HG03558 (cell line): ENCODE measurements around the gene KIAA1586.
"Not testable (repeated sequence)": the region's sequence is repeated elsewhere in the genome, so short reads cannot be mapped to it uniquely, and the experiment has no call there.

Experiments
- ATAC-seq: cut with Tn5 transposase; IDR thresholded peaks from one replicate; pipeline ENCODE4 v1.9.1; 2021; ENCODE audit warnings: moderate number of reproducible peaks; ENCODE audit not compliant: unreplicated experiment; ENCODE audit errors: extremely low read depth

Gene KIAA1586

DNA sequence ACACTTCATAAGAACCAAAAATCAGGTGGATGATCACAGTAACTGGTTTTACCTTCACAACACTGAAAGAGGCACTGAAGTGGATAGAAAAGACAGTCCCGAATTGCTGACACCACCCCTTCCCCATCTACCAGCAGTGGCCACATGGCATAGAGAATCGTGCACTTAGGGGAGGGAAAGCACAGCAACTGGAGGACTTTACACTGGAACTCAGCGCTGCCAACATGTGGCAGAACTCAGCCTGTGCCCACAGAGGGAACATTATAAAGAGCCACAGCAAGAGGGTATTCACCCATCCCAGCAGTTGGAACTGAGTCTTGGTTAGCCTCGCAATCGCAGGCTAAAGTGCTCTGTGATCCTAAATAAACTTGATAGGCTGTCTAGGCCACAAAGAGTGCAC, 6.5 kb upstream of the KIAA1586 start:
- ATAC-seq = no peak

GRCh38 chr6:57044061-57044460, 2.4 kb upstream of the KIAA1586 start:
- ATAC-seq = not testable (repeated sequence)

GRCh38 chr6:57044568-57044967, 1.9 kb upstream of the KIAA1586 start:
- no peak for ATAC-seq

- ATAC-seq = not testable (repeated sequence)
Observed at GRCh38 chr6:57047257-57047585, 728 bp downstream of the KIAA1586 start.

DNA sequence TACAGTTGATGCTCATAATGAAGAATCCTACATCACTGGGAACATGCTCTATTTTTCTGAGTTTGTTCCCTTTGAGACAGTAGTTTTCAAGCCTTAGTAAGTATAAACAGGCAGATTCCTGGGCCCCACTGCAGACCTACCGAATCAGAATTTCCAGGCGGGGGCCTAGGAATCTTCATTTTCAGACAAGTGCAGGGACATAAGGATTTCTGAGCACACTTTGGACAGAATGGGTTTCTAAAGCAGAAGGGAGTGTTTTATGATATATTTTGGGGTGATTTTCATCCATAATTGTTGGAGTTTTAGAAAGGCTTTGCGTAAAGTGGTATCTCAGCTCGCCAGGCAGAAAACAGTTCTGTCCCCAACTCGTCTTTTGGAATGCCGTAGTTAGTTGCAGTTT, 1.4 kb downstream of the KIAA1586 start:
- not testable (repeated sequence) for ATAC-seq

DNA sequence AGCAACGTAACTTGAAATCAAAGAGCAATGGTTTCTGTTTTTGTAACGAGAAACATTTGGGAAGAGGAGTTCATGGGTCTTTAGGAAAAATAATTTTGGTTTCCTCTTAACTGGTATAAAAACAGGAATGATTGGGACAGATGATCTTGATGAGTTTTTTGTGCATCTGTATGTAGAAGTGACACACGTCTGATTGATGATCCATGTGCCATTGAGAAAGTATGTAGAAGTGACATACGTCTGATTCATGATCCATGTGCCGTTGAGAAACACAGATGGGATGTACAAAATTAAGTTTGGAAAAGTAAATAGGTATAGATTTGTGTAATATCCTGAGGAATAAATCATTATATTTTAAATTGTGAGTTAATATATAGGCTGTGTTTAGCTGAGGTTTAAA, 2.1 kb downstream of the KIAA1586 start:
- ATAC-seq = no peak

GRCh38 chr6:57063847-57064246, 17.4 kb downstream of the KIAA1586 start:
- no peak for ATAC-seq

DNA sequence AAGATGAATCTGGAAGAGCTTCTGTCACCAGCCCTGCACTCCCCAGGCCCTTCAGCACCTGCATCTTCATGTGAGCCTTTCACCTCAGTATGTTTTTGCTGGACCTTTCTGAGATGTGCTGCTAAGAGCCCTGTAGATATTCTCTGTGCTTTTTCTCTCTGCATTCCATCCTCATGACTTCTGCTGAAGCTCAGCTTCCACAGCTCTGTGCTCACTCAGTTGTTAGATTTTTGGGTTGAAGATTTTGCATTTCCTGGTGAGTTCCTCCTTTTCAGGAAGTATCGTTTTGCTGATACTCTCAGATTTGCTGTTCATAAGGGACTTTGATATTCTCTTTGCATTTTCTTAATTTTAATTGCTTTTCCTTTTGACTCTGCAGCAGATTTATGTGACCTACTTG, 18.3 kb downstream of the KIAA1586 start:
- ATAC-seq = no peak

DNA sequence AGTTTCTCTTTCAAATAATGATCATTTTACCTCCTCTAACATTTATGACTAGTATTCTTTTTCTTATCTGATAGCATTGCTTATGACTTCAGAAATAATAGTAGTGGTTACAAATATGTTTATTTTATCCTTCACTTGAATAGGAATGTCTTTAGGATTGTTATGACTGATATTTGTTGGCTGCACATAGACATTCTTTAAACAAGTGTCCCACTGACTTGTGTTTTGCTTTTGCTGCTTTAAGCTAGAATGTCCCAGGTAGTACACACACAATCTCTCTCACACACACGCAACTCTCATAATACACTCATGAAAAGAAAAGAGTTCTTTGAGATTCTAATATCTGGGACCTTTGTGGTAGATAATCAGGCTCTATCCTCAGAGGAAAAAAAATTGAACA, 21.6 kb downstream of the KIAA1586 start:
- no peak for ATAC-seq

DNA sequence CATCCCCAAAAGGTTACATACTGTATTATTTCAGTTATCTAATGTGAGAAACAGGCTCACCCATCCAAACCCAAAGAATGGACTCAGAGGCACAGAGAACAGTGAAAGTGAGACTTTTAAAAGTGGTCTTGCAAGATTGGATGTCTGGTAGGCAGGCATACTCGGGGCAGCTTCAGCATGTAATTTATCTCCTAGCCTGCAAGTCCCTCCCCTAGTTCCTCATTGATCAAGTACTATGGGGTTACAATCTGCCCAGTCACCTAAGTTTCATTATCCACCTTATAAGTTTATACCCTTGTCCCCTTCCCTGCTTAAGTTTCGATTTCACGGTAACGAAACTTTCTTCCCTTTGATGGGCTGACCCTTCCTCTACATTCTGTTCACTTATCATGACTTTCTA, 22.7 kb downstream of the KIAA1586 start:
- no peak for ATAC-seq

DNA sequence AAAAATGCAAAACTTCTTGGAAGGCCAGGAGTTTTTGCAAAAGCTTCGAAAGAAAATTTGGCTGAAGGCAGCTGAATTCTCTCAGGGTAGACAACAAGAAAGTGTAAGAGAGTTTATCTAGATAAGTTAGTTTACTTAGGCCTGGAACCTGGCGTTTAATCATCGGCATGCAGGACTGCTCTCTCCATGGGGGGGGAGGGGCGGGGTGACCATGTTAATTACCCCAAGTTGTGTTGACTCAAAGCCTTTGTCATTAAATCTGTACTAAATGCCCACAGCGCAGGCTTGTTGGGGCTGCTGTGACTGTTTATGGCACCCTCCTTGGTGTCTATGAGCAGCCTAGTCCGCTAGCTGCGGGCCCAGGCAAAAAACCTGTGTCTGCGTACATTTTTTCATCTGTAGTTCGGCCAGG, 23.4 kb downstream of the KIAA1586 start:
- ATAC-seq = no peak

- no peak for ATAC-seq
Observed at GRCh38 chr6:57072108-57072507, 25.6 kb downstream of the KIAA1586 start.

DNA sequence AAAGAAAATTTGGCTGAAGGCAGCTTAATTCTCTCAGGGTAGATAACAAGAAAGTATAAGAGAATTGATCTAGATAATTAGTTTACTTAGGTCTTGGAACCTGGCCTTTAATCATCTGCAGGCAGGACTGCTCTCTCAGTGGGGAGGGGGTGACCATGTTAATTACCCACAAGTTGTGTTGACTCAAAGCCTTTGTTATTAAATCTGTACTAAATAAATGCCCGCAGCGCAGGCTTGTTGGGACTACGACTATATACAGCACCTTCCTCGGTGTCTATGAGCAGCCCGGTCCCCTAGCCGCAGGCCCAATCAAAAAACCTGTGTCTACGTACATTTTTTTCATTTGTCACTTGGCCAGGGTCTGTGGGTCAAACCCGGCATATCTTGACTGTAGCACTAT, 27.9 kb downstream of the KIAA1586 start:
- no peak for ATAC-seq

GRCh38 chr6:57075092-57075491, 28.6 kb downstream of the KIAA1586 start:
- ATAC-seq = no peak

DNA sequence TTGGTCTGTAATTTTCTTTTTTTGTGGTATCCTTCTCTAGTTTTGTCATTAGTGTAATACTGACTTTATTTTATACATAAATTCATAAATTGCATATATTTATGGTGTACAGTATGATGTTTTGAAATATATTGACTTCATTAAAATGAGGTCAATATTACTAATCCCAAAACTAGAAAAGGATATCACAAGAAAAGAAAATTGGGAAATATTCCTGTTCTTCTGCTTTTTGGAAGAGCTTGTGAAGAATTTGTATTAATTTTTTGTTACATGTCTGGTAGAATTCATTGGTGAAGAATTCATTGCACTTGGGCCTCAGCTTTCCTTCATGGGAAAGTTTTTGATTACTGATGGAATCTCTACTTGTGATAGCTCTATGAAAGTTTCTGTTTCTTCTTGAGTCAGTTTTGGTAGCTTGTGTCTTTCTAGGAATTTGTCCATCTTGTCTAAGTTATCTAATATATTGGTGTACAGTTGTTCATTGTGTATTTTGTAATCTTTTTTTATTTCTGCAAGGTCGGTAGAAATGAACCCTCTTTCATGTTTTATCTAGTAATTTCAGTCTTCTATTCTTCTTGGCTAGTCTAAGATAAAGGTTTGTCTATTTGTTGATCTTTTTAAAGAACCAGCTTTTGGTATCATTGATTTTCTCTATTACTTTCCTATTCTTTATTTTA, 32.2 kb downstream of the KIAA1586 start:
- ATAC-seq = no peak

DNA sequence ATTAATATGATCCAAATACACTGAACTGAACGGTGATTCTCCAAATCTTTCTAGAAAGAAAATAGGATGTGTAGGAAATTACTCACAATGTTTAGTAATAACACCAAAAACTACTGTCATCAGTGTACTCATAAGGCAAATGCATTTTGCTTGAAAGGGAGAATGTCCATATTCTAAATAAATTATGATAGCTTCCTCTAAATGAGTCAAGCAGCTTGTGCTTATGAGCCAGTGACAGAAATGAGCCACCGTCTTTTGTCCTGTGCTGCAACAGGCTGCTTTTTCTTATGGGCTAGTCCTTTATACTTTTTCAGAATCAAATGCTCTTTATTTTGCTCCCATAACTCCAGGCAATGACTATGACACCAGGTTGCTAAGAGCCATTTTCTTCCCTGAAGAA, 39.0 kb downstream of the KIAA1586 start:
- no peak for ATAC-seq

DNA sequence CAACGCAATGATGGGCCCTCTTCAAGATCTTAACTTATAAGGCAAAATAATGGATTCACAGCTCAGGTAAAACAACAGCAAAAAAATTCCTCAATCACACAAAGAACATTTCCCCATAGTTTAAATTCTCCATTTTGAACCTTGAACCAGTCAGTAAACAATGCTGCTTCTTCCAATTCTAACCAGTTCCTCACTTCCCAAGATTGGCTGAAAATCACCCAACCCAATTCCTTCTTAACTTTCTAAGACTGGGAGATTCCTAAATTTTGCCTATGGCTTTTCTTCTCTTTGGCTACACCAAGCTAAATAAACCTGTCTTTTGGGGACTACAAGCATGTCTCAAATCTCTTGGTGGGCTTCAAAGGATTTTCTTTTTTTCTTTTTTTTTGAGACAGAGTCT, 40.4 kb downstream of the KIAA1586 start:
- no peak for ATAC-seq

DNA sequence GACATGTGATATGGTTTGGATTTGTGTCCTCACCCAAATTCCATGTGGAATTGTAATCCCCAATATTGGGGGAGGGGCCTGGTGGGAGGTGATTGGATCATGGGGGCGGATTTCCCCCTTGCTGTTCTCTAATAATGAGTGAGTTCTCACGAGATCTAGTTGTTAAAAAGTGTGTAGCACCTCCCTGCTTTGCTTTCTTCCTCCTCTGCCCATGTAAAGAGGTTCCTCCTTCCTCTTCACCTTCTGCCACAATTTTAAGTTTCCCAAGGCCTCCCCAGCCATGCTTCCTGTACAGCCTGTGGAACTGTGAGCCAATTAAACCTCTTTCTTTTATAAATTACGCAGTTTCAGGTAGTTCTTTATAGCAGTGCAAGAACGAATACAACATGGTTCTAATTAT, 41.4 kb downstream of the KIAA1586 start:
- ATAC-seq = no peak

DNA sequence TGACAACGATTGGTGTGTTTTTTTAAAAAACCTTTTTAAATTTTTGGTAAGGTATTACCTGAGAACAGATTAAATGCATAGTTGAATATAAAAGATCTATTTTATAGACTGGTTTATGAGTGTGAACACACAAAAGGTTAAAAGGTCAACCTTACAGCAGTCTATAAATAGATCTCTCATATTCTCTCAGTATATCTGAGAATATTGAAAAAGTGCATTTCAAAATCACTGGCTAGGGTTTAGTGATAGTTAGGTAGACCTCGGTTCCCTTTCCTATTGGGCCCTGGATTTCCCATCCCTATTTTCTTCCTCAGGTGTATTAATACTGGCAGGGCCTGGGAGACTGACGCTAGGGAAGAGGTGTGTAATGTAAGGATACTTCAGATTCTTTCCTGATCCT, 42.8 kb downstream of the KIAA1586 start:
- no peak for ATAC-seq

- peak; percentile 81 for ATAC-seq
Observed at GRCh38 chr6:57089687-57090457, 43.4 kb downstream of the KIAA1586 start, which contains the start of gene ZNF451. TSS of gene ZNF451 (plus strand) at chr6:57090188. CDS start at chr6:57090254, 66 bp downstream.

DNA sequence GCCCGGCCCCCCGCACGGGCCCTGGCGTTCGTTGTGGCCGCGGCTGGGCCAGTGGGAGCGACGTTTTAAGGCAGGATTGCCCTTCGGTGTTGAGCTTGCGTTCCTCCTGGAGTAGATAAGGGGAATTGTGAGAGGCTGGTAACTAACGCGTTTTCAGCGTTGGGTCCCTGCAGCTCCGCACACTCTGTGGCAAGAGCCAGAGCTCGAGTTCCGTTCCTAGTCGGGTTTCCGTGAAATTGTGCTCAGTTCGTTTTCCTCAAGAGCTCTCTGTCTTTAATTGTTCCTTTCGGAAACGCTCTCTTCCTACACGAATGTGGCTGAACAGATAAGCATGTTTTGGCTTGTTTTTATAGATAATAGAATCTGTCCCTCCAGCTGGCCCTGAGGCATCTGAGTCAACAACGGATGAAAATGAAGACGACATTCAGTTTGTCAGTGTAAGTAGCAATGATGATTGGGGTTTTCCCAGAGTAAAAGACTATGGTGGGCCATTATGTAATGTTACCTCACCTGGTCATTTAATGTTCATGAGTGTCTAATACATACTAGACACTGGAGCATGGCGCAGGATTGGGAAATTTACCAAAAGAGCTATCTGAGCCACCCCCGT, 44.1 kb downstream of the KIAA1586 start:
- ATAC-seq = not testable (repeated sequence)
